Inflammatory macrophage (primary cell): ENCODE data around the gene PCGF6.
"Not testable (repeated sequence)": the region's sequence is repeated elsewhere in the genome, so short reads cannot be mapped to it uniquely, and the experiment has no call there.

Experiments
- DNase-seq, 2 donors: peaks; one replicate each; pipeline ENCODE4 v3.0.0-alpha.2; 2020 to 2022
- total RNA-seq, 18 experiments: gene quantifications; one replicate each; lab custom pipeline; 2026; ENCODE audit warnings: mixed read lengths in 6 of 18, inconsistent platforms in 2 of 18; lab: John Stamatoyannopoulos, UW

The PCGF6 gene, protein sequence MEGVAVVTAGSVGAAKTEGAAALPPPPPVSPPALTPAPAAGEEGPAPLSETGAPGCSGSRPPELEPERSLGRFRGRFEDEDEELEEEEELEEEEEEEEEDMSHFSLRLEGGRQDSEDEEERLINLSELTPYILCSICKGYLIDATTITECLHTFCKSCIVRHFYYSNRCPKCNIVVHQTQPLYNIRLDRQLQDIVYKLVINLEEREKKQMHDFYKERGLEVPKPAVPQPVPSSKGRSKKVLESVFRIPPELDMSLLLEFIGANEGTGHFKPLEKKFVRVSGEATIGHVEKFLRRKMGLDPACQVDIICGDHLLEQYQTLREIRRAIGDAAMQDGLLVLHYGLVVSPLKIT
- total RNA-seq: 1.8 to 18.7 (median 10.2) reads per million in 18 experiments

DNA sequence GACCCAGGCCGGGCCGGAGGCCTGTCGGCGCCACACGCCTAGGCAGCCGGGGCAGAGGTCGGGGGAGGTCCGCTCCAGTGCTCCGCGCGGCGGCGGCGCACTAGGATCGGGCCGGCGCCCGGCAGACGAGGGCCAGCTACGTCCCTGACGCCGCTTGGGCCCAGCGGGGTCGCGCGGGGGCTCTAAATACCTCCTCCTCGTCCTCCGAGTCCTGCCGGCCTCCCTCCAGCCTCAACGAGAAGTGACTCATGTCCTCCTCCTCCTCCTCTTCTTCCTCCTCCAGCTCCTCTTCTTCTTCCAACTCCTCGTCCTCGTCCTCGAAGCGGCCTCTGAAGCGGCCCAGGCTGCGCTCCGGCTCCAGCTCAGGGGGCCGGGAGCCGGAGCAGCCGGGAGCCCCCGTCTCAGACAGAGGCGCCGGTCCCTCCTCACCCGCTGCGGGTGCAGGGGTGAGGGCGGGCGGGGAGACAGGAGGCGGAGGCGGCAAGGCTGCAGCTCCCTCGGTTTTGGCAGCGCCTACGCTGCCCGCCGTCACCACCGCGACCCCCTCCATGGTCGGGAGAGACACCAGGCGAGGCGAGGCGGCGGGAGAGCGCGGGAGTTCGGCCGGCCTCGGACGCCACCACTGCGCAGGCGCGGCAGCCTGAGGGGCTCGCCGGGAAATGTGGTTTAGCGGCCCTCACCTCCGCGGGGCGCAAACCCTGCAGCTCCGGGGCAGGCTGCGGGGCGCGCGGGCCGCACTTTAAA is at the start of gene PCGF6:
Gene PCGF6, minus strand, starts transcription at position 624 of the 744 bp plus-strand sequence. Its CDS starts 74 bp downstream, at position 550.
- DNase-seq: peak; percentile 67 to 75

DNA sequence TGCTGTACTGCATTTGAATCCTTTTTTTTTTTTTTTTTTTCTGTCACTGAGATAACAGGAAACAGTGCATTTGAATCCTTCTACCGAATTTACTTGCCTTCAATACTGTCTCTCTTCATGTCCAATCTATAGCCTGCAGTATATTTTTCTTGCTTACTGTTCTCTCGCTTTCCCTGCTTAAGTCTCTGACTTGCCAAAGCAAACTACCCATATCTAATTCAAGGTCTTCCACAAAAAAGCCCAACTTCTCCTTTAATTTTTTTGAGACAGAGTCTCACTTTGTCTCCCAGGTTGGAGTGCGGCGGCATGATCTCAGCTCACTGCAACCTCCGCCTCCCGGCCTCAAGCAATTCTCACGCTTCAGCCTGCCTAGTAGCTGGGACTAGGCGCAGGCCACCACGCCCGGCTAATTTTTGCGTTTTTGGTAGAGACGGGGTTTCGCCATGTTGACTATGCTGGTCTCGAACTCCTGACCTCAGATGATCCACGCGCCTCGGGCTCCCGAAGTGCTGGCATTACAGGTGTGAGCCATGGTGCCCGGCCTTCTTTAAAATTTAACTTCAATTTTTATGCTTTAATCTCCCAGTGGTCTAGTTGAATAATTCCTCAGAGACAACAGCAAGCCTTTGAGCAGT is 46.4 kb upstream of the PCGF6 start:
- no peak for DNase-seq

DNA sequence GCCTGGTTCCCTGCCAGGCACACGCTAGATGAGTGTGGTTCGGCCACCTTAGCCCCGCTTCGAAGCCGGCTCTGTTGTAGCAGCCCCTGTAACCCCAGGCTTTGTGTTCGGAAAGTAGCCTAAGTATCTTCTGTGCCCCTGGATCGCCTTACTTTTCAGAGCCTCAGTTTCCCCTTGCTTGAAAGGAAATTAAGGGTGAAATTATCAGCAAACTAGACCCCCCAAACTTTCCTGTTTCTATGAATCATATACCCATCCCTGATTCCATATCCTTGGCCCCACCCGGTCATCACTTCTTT is 45.8 kb upstream of the PCGF6 start:
- DNase-seq: no peak

DNA sequence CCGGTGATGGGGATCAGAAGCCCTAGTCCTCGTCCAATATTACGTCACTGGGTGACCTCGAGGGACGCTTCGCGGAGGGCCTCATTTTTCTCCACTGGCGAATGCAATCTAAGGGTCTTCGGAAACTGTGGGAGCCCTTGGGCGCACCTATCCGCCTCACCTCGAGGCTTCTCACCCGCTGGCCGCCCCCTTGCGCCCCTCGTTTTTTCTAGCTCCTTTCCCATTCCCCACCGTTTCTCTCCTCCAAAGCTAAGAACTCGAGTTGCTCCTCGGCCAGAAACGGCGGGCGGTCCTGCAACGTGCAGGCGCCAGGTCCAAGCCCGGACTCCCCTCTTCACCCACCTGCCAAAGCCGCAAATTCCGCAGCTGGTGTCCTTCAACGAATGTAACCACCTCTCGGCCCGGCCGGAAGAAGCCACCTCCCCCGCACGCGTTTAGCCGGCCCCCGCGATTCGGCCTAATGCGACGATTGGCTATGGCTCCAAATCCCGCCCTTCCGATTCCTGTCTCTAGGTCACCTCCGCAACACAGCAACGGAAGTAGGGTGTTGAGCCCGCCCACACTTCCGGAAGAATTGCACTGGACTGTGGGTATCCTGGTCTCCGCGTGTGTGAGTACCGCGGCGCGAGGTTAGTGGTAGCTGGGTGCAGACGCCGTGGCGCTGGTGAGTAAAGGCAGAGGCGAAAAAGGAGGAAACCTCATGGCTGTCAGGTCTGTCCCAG is 45.3 kb upstream of the PCGF6 start, which contains the start of the genes ATP5MK and PDCD11:
Gene ATP5MK, minus strand, starts transcription at position 409 of the 722 bp plus-strand sequence. CDS start 4,018 bp downstream, outside the sequence.
Gene PDCD11, plus strand, starts transcription at position 560 of the 722 bp plus-strand sequence. CDS start 1,801 bp downstream, outside the sequence.
- peak; percentile 100 for DNase-seq

DNA sequence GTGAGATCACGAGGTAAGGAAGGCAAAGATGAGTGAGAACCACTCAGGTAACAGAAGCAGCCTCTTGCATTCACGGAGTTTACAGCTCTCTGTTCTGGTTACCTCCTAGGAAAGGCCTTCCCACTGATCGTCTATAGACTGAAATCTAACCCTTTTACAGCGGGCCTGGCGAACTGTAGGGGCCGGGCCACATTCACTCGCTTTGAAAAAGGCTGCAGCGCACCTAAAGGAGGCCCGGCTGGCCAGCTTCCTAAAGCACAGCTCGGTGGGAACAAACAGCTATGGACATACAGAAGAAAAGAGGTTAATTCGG is 44.8 kb upstream of the PCGF6 start:
- no peak for DNase-seq

DNA sequence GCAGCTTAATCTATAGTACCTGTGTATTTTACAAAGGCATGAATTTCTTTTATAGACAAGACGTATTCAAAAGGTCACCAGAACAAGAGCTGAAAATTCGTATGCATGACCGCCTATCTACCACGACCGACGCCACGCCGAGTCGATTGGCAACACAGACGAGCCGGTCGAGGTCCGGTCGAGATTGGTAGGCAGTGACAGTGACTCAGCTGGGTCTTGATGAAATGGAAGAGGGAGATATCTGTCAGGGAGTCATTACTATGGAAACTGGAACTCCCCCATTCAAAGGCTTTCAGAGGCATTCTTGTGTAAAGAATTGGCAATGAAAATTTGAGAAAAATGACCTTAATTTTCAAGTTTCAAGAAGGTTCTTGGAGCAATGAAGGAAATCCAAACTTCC is 43.2 kb upstream of the PCGF6 start:
- no peak for DNase-seq

DNA sequence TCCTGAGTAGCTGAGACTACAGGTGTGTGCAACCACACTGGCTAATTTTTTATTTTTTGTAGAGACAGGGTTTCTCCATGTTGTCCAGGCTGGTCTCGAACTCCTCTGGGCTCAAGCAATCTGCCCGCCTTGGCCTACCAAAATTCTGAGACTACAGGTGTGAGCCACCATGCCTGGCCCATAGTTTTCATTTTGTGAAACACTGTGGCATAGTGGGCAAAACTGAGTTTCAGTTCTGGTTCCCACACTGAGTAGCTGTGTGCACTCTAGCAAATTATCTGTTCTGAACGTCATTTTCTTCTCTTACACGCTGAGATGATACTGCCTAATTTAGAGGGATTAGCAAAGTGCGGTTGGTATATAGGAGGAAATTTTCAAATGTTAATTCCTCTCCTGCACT is 31.8 kb upstream of the PCGF6 start:
- no peak for DNase-seq

DNA sequence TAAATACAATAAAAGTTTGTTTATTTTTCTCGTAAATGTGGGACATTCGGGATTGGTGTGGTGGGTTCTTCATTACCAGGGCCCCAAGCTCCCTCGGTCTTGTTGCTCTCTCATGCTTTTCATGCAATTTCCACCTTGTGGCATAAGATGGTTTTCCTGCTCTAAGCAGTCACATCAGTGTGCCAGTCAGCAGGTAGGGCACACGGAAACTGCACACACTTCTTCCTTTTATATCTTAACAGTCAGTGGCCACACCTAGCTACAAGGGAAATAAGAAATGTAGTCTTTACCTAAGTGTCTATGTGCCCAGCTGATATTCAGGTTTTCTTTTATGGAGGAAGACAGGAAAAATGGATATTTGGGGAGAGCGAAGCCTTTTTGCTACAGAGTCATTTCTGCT is 23.3 kb upstream of the PCGF6 start:
- DNase-seq: no peak

DNA sequence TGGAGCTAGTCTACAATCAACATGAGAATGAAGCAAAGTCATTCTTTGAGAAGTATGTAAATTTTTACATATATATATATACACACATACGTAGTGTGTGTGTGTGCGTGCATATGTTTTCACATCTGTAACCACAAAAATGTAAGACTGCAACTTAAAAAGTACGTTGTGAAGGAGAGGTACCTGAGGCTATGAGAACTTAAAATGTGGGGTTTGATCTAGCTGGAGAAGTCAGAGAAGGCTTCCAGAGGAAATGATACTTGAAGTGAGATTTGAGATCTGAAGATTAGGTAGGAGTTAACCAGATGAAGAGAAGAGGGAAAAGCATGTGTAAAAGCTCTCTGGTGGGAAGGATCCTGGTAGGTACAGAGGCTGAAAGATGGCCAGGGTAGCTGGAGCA is 22.6 kb upstream of the PCGF6 start:
- no peak for DNase-seq

DNA sequence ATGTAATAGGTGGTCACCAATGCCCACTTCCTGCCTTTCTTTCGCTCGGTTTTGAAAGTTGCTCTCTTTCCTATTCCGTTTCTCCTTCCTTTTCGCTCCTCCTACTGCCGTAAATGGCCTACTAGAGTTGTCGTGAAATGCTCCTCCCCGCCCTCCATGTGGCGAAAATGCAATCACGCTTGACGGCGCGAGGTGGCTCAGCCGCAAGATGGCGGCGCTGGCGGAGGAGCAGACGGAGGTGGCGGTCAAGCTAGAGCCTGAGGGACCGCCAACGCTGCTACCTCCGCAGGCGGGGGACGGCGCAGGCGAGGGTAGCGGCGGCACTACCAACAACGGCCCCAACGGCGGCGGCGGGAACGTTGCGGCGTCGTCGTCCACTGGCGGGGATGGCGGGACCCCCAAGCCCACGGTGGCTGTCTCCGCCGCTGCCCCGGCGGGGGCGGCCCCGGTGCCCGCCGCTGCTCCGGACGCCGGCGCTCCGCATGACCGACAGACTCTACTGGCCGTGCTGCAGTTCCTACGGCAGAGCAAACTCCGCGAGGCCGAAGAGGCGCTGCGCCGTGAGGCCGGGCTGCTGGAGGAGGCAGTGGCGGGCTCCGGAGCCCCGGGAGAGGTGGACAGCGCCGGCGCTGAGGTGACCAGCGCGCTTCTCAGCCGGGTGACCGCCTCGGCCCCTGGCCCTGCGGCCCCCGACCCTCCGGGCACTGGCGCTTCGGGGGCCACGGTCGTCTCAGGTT is 17.0 kb upstream of the PCGF6 start, which contains the start of gene TAF5:
Gene TAF5, plus strand, starts transcription at position 195 of the 737 bp plus-strand sequence. Its CDS starts 14 bp downstream, at position 209.
- peak; percentile 95 for DNase-seq

DNA sequence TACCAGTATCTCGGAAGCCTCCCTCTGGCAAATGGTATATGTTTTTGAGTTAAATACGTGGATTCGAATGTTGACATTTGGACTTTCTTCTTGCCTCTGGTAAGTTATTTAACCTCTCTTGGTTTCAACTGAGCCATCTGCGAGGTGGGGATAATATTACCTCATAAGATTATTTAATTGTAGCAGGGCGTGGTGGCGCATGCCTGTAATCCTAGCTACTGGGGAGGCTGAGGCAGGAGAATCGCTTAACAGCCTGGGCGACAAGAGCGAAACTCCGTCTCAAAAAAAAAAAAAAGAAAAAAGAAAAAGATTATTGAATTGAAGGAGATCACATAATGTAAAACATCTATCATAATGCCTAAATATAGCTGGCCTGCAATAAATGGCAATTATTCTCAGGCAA is 16.4 kb upstream of the PCGF6 start:
- DNase-seq: no peak

DNA sequence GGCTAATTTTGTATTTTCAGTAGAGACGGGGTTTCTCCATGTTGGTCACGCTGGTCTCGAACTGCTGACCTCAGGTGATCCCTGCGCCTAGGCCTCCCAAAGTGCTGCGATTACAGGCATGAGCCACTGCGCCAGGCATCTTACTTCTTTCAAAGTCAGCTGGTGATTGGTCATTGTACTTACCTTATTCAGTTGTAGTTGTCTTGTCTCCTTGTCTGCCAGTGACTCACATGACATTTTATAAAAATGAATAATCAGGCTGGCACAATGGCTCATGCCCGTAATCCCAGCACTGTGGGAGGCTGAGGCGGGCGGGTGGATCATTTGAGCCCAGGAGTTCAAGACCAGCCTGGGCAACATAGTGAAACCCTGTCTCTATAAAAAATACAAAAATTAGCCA is 9.9 kb upstream of the PCGF6 start:
- not testable (repeated sequence) for DNase-seq

DNA sequence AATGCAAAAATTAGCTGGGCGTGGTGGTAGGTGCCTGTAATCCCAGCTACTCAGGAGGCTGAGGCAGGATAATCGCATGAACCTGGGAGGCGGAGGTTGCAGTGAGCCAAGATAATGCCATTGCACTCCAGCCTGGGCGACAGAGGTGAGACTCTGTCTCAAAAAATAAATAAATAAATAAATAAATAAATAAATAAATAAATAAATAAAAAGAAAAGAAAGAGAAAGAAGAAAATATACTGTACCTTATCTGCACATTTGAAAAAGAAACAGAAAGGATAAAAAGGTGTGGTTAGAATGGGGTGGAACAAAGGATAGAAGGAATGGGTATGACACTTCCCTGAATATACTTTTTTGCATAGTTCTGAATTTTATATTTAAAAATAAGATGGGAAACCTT is 8.6 kb upstream of the PCGF6 start:
- DNase-seq: not testable (repeated sequence)

DNA sequence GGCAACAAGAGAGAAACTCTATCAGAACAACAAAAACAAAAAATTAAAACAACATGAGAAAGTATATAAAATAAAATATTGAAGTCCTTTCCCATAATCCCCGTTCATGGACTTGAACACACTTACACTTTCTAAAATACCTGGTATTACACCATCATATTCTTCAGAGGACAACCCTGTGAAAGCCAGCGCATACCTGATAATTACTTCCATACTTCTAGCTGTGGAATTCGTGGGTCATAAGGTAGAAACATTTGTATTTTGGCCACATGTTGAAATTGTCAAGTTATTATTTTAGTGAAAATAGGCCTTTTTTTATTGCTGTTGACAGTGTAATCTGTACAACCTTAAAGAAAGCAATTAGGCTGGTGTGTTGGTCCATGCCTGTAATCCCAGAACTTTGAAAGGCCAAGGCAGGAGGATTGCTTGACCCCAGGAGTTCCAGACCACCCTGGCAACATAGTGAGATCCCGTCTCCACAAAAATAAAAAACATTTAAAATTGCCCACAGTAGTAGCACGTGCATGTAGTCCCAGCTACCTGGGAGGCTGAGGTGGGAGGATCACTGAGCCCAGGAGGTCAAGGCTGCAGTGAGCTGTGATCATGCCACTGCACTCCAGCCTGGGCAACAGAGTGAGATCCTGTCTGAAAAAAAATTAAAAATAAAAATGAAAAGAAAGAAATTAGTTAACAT is 5.1 kb upstream of the PCGF6 start:
- DNase-seq: no peak

DNA sequence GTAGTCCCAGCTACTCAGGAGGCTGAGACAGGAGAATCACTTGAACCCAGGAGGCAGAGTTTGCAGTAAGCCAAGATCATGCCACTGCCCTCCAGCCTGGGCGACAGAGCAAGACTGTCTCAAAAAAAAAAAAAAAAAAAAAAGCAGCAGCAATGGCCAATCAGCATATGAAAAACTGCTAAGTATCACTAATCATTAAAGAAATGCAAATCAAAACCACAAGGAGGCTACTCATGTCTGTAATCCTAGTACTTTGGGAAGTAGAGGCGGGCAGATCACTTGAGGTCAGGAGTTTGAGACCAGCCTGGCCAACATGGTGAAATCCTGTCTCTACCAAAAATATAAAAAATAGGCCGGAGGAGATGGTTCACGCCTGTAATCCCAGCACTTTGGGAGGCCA is 3.6 kb upstream of the PCGF6 start:
- DNase-seq: not testable (repeated sequence)

DNA sequence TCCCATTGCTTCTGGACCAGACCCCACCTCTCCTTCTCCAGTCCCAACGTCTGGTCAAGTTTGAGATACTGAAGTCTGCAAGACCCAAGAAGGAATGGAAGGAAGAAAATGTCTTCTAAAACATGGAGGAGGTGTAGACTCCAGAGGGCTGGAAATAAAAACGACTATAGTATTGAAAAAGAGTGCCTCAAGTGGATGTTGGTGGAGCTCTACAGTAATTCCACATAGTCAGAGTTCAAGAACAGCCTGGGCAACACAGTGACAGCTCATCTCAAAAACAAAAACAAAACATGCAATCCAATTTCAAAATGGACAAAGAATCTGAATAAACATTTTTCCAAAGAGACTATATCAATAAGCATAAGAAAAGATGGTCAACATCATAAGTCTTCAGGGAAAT is 2.3 kb upstream of the PCGF6 start:
- no peak for DNase-seq

DNA sequence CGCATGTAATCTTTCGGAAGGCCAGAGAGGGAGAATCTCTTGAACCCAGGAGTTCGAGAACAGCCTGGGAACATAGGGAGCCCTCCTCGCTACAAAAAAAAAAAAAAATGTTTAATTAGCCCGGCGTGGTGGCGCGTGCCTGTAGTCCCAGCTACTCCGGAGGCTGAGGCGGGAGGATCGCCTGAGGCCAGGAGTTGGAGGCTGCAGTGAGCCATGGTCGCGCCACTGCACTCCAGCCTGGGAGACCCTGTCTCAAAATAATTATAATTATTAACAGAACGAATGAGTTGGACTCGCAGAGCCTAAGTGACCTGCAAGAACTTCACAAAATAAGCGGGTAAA is 794 bp downstream of the PCGF6 start:
- DNase-seq: no peak

DNA sequence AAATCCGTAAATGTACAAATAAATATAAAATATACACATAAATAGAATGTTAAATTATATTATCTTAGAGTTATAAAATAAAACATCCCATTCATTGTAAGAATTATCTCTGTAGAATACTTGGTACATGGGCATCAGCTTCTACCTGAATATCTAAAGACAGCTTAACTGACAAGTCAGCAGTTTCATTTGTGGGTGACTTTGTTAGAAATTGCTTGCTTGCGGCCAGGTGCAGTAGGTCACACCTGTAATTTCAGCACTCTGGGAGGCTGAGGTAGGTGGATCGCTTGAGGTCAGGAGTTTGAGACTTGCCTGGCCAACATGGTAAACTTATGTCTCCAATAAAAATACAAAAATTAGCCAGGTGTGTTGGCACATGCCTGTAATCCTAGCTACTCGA is 14.6 kb downstream of the PCGF6 start:
- DNase-seq: no peak

DNA sequence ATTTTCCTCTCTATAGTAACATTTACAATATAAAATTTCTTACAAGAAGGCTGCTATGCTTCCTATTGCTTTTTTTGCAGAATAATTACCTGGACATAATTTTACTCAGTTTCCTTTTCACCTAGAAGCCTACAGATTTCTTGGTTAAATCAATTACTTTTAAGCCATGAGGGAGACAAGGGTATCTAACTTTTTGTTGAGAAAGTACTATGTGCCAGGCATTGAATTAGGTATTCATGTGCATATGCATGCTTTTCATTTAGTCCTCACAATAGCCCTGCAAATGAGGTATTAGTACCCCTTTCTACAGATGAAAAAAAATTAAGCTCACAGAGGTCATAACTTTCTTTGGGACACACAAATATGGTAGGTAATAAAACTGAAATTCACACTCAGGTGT is 16.4 kb downstream of the PCGF6 start:
- DNase-seq: no peak

DNA sequence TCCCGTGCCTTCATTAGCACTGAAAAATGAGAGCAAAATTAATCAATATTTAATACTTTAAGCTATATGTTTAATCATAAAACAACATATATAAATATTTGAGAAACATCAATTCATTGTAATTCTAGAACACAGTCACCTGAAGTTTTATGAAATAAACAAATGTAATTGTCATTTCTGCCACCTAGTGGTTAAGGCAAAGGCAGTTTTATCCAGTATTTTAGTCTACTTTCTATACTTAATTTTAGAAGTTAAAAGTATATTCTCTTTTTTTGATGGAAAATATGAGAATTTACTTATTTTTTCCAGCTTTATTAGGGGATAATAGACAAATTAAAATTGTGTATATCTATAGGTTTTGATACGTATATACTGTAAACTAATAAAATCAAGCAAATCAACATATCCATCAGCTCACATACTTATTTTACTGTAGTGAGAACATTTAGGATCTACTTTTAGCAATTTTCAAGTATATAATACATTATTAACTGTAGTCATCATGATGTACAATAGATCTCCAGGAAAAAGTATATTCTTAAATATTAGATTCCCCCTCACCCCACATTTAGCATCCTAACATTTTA is 16.9 kb downstream of the PCGF6 start:
- DNase-seq: peak in 1 of 2 donors; percentile 26

DNA sequence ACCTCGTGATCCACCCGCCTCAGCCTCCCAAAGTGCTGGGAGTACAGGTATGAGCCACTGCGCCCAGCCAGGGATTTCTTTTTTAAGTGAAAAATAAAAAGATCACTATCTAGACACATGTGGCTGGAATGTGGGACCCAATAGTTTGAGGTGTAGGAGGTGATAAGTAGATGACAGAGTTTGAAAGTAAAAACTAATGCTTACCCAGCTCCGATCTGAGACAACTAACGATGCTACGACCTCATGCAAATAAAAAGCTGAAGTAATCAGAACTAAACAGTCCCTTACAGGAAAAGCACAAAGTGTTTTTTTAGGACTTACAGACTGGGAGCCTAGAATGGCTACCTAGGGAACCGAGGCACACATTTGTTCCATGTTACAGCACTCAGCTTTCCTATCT is 23.0 kb downstream of the PCGF6 start:
- no peak for DNase-seq
